Retinal pigment epithelial cell (primary cell): ENCODE data around the gene TRIM62.
A peak's percentile ranks its signal among the peaks of the same experiment; 100 is the strongest.
"Not testable (repeated sequence)": the region's sequence is repeated elsewhere in the genome, so short reads cannot be mapped to it uniquely, and the experiment has no call there.

Source experiments
- DNase-seq: peaks from one replicate; pipeline ENCODE4 v3.0.0-alpha.2; 2010; ENCODE audit warnings: low read depth
- H3K4me3 ChIP-seq: 2 replicates; pipeline ENCODE4 v1.5.1; 2011; ENCODE audit warnings: mild to moderate bottlenecking, low read length, control low read depth, moderate library complexity
- CTCF ChIP-seq: conservative IDR thresholded peaks from 2 replicates; pipeline ENCODE4 v1.5.1; 2011; ENCODE audit warnings: low read depth, low read length, control low read depth, inconsistent platforms

Gene TRIM62

GRCh38 chr1:33143176-33143575 lies 38.7 kb downstream of the TRIM62 start:
- TF ChIP-seq CTCF: no peak
- no peak overlapping the region for H3K4me3 ChIP-seq
- no peak for DNase-seq

GRCh38 chr1:33142483-33143064 lies 39.3 kb downstream of the TRIM62 start:
- DNase-seq: no peak
- no peak for TF ChIP-seq CTCF
- no peak overlapping the region for H3K4me3 ChIP-seq

GRCh38 chr1:33141781-33142180 lies 40.1 kb downstream of the TRIM62 start:
- DNase-seq: no peak
- TF ChIP-seq CTCF: no peak
- H3K4me3 ChIP-seq: no peak overlapping the region

GRCh38 chr1:33141216-33141615 lies 40.6 kb downstream of the TRIM62 start:
- DNase-seq: no peak
- H3K4me3 ChIP-seq: no peak overlapping the region
- no peak for TF ChIP-seq CTCF

- TF ChIP-seq CTCF: peak; percentile 19
- H3K4me3 ChIP-seq: no peak overlapping the region
- no peak for DNase-seq
Observed at GRCh38 chr1:33140153-33141149, 41.4 kb downstream of the TRIM62 start.

GRCh38 chr1:33137800-33138199 lies 44.0 kb downstream of the TRIM62 start:
- H3K4me3 ChIP-seq: no peak overlapping the region
- no peak for DNase-seq
- TF ChIP-seq CTCF: peak; percentile 79

- not testable (repeated sequence) for DNase-seq, H3K4me3 ChIP-seq
Observed at GRCh38 chr1:33136041-33136440, 45.8 kb downstream of the TRIM62 start.
